Colonic mucosa (tissue), 4 donors: ENCODE results near the gene GALNT9. TPM values are rescaled to one million over a fixed set of nuclear protein-coding genes. Genes with fewer than 3 reads are reported as not detected.

Experiments used
- DNase-seq: peaks from one replicate; pipeline ENCODE4 v3.0.0-alpha.2; 2020
- H3K27ac ChIP-seq: fragments of 200-600 bp; one replicate; pipeline ENCODE4 v1.8.0; 2021
- H3K27me3 ChIP-seq: fragments of 200-600 bp; one replicate; pipeline ENCODE4 v1.8.0; 2021
- H3K36me3 ChIP-seq: fragments of 200-600 bp; one replicate; pipeline ENCODE4 v1.8.0; 2021
- H3K4me1 ChIP-seq: fragments of 200-600 bp; one replicate; pipeline ENCODE4 v1.8.0; 2021; ENCODE audit warnings: mild to moderate bottlenecking
- H3K4me3 ChIP-seq: fragments of 200-600 bp; one replicate; pipeline ENCODE4 v1.8.0; 2021
- H3K9ac ChIP-seq, 2 donors: one replicate each; pipeline ENCODE4 v1.7.0; 2013; ENCODE audit warnings: control low read depth in 2 of 2, low read depth in 2 of 2, low read length in 2 of 2
- H3K9me3 ChIP-seq: fragments of 200-600 bp; one replicate; pipeline ENCODE4 v1.8.0; 2021
- intact Hi-C: fragments of 100-400 bp; cut with DNase I; formaldehyde crosslinking; loops from one replicate; pipeline ENCODE4 v1.14.1; 2022
- total RNA-seq, 2 donors: library from RNA; stranded (reverse); fragmentation: NEBNext Ultra II Directional in 1 of 2; extraction: Animal tissue kit (Norgen Biotek cat#: 25700) in 1 of 2; gene quantifications; one replicate each; pipeline ENCODE4 v1.2.1, GENCODE V29; 2021
- TF ChIP-seq, protein P1 (sequence below): fragments of 200-600 bp; IDR thresholded peaks from one replicate; pipeline ENCODE4 v1.8.0; 2022; ENCODE audit warnings: antibody characterized with exemption, mild to moderate bottlenecking
- donor health status: healthy.
- donor health status: DM: no; HTN: no; CAD: no.
- donor health status: DM: no; HTN: no; CAD: no.

Gene GALNT9
- total RNA-seq, 2 donors from 2014 or later = 0.45 TPM; not detected in 1

DNA sequence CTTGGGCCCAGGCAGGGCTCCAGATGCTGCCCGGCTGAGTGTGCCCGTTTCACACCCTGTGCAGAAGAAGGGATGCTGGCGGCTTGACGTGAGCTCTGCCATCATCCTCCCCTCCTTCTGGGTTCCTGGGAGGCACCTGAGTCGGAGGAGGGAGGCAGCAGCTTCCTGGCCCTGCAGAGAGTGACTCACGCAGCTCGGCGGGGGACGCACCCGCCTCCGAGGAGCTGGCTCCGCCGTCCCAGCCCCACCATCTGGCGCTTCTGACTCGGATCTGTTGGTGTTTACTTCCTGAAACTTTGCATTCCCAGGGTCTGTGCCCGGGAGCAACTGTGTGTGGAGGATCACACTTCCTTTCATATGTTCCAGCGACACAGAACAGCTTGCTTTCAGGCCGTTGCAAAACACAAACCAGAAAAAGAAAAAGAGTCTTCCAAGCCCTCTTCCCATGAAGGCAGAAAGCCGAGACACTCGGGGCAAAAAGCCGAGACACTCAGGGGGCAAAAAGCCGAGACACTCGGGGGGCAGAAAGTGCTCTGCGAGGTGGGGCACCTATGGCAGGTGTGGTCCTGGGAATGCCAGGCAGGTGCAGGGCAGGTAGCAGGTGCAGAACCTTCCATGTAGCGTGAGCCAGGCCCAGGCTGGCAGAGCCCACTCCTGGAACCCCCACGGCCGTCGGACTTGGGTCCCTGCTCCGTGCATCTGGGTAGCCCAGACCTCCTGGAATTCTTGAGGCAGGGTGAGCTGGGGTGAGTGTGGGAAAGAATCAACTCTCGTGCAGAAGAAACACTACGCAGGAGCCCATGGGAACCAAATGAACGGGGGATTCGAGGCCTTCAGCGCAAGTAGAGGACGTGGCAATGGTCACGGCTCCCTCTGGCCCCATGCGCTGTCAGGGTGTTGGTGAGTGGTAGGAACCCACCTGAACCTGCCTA is 27.6 kb upstream of the GALNT9 start:
- Histone ChIP-seq H3K9me3 (no peaks in the 10 kb centered on the region), H3K36me3 (no peaks in the 10 kb centered on the region), H3K27me3 (no peaks in the 10 kb centered on the region), H3K9ac (no peak overlapping the region), H3K27ac (no peak overlapping the region), H3K4me1 (no peaks in the 10 kb centered on the region), H3K4me3 (no peak overlapping the region)
- intact Hi-C loops = no loop called here
- TF ChIP-seq, protein P1, sequence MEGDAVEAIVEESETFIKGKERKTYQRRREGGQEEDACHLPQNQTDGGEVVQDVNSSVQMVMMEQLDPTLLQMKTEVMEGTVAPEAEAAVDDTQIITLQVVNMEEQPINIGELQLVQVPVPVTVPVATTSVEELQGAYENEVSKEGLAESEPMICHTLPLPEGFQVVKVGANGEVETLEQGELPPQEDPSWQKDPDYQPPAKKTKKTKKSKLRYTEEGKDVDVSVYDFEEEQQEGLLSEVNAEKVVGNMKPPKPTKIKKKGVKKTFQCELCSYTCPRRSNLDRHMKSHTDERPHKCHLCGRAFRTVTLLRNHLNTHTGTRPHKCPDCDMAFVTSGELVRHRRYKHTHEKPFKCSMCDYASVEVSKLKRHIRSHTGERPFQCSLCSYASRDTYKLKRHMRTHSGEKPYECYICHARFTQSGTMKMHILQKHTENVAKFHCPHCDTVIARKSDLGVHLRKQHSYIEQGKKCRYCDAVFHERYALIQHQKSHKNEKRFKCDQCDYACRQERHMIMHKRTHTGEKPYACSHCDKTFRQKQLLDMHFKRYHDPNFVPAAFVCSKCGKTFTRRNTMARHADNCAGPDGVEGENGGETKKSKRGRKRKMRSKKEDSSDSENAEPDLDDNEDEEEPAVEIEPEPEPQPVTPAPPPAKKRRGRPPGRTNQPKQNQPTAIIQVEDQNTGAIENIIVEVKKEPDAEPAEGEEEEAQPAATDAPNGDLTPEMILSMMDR = no peak
- peak; percentile 44 for DNase-seq

DNA sequence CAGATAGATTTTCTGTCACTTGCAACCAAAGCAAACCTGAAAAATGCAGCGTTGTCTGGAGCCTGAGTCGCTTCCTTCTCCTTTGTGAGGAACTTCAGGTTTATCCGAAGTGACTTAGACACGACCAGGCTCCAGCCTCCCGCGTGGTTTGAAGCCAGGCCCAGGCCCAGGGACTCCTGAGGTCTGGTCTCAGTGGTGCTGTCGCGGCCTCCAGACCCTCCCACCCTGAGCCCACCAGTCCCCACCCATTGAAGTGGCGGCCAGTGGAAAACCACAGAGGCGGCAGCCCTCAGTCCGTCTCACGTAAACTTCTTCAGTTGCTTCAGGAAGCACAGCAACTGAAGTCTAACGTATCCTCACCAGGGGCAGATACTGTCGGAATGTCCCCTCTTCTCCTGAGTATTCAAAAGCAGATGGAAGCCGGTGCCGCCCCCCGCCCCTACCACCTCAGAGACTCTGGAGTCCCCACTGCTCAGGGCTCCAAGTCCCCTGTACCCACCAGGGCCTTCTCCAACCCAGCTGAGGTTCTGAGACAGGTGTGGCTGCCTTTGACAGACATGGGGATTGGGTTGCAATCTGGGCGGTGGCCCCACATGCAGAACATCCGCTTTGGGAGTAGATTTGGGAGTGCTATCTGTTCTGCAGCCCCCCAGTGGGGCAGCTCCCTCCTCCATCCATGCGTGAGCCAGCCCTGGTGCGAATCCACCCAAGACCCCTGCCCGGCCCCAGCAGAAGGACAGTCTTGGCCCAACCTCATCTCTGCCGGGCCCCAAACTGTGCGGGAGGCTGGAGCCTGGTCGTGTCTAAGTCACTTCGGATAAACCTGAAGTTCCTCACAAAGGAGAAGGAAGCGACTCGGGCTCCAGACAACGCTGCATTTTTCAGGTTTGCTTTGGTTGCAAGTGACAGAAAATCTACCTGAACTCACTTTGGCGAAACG is 26.6 kb upstream of the GALNT9 start:
- no peak for DNase-seq
- no peak overlapping the region for H3K4me3 ChIP-seq
- no peak overlapping the region for H3K27ac ChIP-seq
- no peaks in the 10 kb centered on the region for H3K4me1 ChIP-seq
- H3K36me3 ChIP-seq = no peaks in the 10 kb centered on the region
- no peaks in the 10 kb centered on the region for H3K27me3 ChIP-seq
- H3K9ac ChIP-seq = no peak overlapping the region
- TF ChIP-seq, protein P1 = no peak
- intact Hi-C loops = no loop called here
- no peaks in the 10 kb centered on the region for H3K9me3 ChIP-seq

DNA sequence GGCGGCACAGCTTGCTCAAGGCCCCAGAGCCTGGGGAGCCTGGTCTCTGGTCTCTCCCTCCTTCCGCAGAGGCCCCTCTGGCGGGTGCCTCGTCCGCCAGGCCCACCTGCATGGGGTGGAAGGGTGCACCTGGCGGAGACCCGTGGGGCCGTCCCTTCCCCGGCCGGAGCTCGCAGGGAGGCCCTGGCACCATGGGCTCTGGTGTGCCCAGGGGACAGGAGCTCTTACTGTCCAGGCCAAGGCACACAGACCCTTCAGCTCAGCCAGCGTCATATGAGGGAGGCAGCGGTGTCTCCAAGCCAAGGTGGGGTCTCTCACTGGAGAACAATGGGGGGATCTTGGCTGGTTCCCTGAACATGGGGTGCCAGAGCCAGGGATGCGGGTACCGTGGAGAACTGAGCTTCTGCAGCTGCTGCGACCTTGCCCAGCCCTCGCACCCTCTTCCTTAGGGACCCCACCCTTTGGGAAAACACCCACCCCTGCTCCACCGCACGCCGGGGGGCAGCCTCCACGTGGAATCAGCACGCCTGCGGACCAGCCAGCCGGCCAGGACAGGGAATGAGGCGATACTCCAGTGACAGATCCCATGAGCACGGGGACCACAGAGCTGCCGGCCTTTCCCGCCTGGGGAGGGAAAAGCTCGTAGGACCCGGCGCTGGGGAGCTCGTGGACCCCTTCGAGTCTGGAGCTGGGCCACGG is 25.7 kb upstream of the GALNT9 start:
- Histone ChIP-seq H3K27me3 (no peaks in the 10 kb centered on the region), H3K9ac (no peak overlapping the region), H3K36me3 (no peaks in the 10 kb centered on the region), H3K27ac (no peak overlapping the region), H3K4me1 (no peaks in the 10 kb centered on the region), H3K4me3 (no peak overlapping the region), H3K9me3 (no peaks in the 10 kb centered on the region)
- intact Hi-C loops = no loop called here
- TF ChIP-seq, protein P1 = no peak
- no peak for DNase-seq

DNA sequence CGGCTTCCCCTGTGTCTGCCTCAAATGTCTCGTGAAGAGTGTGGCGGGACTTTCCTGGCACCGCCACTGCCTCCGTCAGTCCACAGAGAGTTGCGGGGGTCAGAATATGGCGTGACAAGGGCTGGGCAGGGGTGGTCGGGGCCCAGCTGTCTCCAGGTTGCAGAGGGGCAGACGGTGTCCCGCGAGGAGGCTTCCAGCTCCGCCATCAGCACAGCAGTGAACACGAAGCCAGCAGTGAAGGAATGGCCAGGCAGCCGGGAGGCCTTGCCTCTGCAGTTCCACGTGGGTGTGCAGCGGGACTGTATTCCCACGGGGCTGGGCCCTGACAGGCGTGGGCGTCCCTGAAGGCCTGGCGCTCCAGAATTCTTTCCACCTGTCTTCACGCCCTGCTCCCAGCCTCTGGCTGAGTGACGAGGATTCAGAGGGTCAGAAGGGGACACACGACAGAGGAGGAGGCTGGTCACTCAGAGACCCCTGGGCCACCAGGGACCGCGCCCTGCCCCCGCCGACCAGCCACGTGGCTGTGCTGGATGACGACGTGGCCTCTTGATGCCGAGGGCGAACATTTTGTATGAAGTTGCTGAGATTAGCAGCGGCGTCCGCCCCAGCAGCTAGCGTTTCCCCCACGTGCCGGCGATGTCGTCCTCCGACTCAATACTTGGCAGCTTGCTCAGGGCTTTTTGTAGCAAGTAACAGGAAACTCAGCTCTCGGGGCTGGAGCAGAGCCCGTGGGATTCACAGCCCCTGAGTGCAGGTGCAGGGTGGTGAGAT is 25.0 kb upstream of the GALNT9 start:
- H3K9me3 ChIP-seq = no peaks in the 10 kb centered on the region
- TF ChIP-seq, protein P1 = no peak
- H3K9ac ChIP-seq = no peak overlapping the region
- no peak overlapping the region for H3K4me3 ChIP-seq
- no peaks in the 10 kb centered on the region for H3K27me3 ChIP-seq
- H3K27ac ChIP-seq = no peak overlapping the region
- intact Hi-C loops = no loop called here
- no peak for DNase-seq
- H3K4me1 ChIP-seq = no peaks in the 10 kb centered on the region
- no peaks in the 10 kb centered on the region for H3K36me3 ChIP-seq
